OCI-LY1 (cell line): ENCODE data around the gene TPM2.

Source experiments
- CTCF ChIP-seq: fragments of 200-600 bp; sonication (generic), shearing (Covaris generic); IDR thresholded peaks from 2 replicates; pipeline ENCODE4 v1.5.1; 2017; ENCODE audit warnings: mild to moderate bottlenecking, antibody characterized with exemption, low read length, moderate library complexity, mixed read lengths
- EZH2 ChIP-seq: fragments of 200-600 bp; sonication (generic), shearing (Covaris generic); IDR thresholded peaks from 2 replicates; pipeline ENCODE4 v1.8.0; 2017; ENCODE audit warnings: borderline replicate concordance, mixed run types, mild to moderate bottlenecking, antibody characterized with exemption, low read length, moderate library complexity, mixed read lengths

DNA sequence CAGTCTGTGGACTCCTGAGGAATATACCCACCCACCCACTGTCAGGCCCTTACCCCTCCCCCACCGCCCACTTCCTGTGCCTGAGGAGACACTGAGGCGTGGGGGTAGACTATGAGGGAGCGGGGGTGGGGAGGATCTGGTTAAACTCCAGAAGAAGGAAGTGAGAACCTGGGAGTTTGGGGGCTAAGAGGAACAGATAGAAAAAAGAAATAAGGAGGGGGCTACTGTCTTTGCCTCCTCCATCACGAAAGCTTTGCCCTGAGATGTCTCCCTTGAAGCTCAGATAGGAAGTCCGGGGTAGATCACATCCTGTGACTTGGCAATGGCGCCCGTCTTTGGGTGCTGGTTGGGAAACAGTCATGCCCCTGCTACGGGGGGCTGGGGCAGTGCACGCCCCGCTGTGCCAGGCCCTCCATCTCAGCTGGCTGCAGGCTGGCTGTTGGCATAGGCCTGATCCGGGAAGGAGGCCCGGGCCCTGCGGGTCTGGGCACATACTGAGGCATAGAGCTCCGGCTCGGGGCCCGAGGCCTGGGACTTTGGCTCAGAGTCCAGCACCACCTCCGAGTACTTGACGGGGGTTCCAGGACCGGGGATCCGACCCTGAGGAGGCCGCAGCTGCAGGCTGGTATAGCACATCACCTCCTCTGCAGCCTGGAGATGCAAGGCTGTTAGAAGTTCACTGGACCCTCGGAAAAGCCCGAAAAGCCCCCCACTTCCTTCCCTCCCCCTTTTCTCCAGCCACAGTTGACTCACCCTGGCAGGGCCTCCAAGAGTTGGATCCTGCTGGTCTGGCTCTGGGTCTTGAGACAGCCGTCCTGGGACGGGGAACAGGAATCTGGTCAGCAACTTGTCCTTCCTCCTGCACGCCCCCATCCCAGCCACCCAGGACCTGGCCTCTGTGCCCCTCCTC lies 40.0 kb downstream of the TPM2 start:
- TF ChIP-seq CTCF, result no peak
- no peak for TF ChIP-seq EZH2
